HG02642 (cell line): Measurements from ENCODE around the gene VSIG4.
"Not testable (repeated sequence)": the region's sequence is repeated elsewhere in the genome, so short reads cannot be mapped to it uniquely, and the experiment has no call there.

Experiments used
- ATAC-seq: cut with Tn5 transposase; IDR thresholded peaks from one replicate; pipeline ENCODE4 v1.9.1; 2021; ENCODE audit warnings: mild to moderate bottlenecking; ENCODE audit not compliant: unreplicated experiment, poor library complexity

Gene VSIG4

GRCh38 chrX:65987811-65988210 is 52.1 kb downstream of the VSIG4 start:
- no peak for ATAC-seq

GRCh38 chrX:65985922-65986588 is 53.8 kb downstream of the VSIG4 start:
- peak; percentile 69 for ATAC-seq

- ATAC-seq, result no peak
These were observed 54.7 kb downstream of the VSIG4 start for GRCh38 chrX:65985211-65985610.

- not testable (repeated sequence) for ATAC-seq
These were observed 62.7 kb downstream of the VSIG4 start for GRCh38 chrX:65977161-65977560.

- ATAC-seq, result no peak
These were observed 63.7 kb downstream of the VSIG4 start for GRCh38 chrX:65976161-65976560.

- ATAC-seq, result not testable (repeated sequence)
These were observed 64.6 kb downstream of the VSIG4 start for GRCh38 chrX:65975161-65975751.
